Endothelial cell of umbilical vein (primary cell): ENCODE data around the gene ARPP19. TPM values are rescaled to one million over a fixed set of nuclear protein-coding genes. Genes with fewer than 3 reads are reported as not detected.

Source experiments
- BruUV-seq: library from RNA; stranded (reverse); fragments of 400-500 nt; replicated peaks from 2 replicates; lab custom pipeline; 2021; lab: Mats Ljungman, UMichigan
- CTCF ChIA-PET: fragments of 300-600, 350-600 bp; sonication (Branson Sonifier 250); formaldehyde crosslinking; loops from one replicate; lab custom pipeline; 2021; ENCODE audit warnings: antibody characterized with exemption, inconsistent platforms; lab: Charles Lee
- POLR2A ChIA-PET: fragments of 300-600, 350-600 bp; sonication (Branson Sonifier 250); formaldehyde crosslinking; loops from one replicate; lab custom pipeline; 2021; ENCODE audit warnings: antibody characterized with exemption, inconsistent platforms; lab: Charles Lee
- DNase-seq: peaks from one replicate; pipeline ENCODE4 v3.0.0-alpha.2; 2011; ENCODE audit warnings: low read depth, low spot score
- FAIRE-seq: peaks from 2 replicates; lab custom pipeline; 2011; peaks lifted over from hg19 to GRCh38; lab: Jason Lieb, UNC
- H2AFZ ChIP-seq: 2 replicates; pipeline ENCODE4 v1.6.0; 2012; ENCODE audit warnings: low read depth, low read length, control low read depth, inconsistent platforms
- H3K27ac ChIP-seq: 2 replicates; pipeline ENCODE4 v1.5.1; 2011; ENCODE audit warnings: low read depth, mild to moderate bottlenecking, control low read depth, low read length, moderate library complexity; ENCODE audit not compliant: insufficient read depth
- H3K27me3 ChIP-seq, 2 experiments: 2 replicates each; pipeline versions ENCODE4 v1.6.0 to v1.6.1; 2011; ENCODE audit warnings: low read length in 2 of 2, mixed read lengths in 1 of 2; ENCODE audit not compliant: control insufficient read depth in 2 of 2, insufficient read depth in 2 of 2
- H3K36me3 ChIP-seq, 2 experiments: 2 replicates in 1 of 2; 3 replicates in 1 of 2; pipeline ENCODE4 v1.5.1; 2011; ENCODE audit warnings: low read length in 2 of 2, mild to moderate bottlenecking in 1 of 2, moderate library complexity in 1 of 2; ENCODE audit not compliant: control insufficient read depth in 2 of 2, insufficient read depth in 2 of 2; ENCODE audit errors: extremely low read depth in 1 of 2
- H3K4me1 ChIP-seq: 3 replicates; pipeline ENCODE4 v1.5.1; 2011; ENCODE audit warnings: mild to moderate bottlenecking, low read length; ENCODE audit not compliant: control insufficient read depth, insufficient read depth; ENCODE audit errors: extremely low read depth
- H3K4me2 ChIP-seq: 2 replicates; pipeline ENCODE4 v1.6.1; 2011; ENCODE audit warnings: low read length, control low read depth, mixed read lengths; ENCODE audit not compliant: insufficient read depth
- H3K4me3 ChIP-seq, 3 experiments: fragments of 200-600 bp in 1 of 3; sonication (generic), shearing (Covaris generic) in 1 of 3; replicated peaks in 1 of 3; 2 replicates each; pipeline ENCODE4 v1.5.1; 2011 to 2016; ENCODE audit warnings: control low read depth in 3 of 3, low read length in 3 of 3, mild to moderate bottlenecking in 2 of 3, inconsistent platforms in 1 of 3, low read depth in 1 of 3, moderate library complexity in 1 of 3; ENCODE audit not compliant: insufficient read depth in 1 of 3
- H3K79me2 ChIP-seq: 2 replicates; pipeline ENCODE4 v1.6.0; 2012; ENCODE audit warnings: low read length, inconsistent platforms; ENCODE audit not compliant: control insufficient read depth, insufficient read depth
- H3K9ac ChIP-seq: replicated peaks from 2 replicates; pipeline ENCODE3; 2011; ENCODE audit warnings: low read length, control low read depth; ENCODE audit not compliant: insufficient read depth; ENCODE audit errors: extremely low read depth
- H3K9me1 ChIP-seq: replicated peaks from 3 replicates; pipeline ENCODE4 v1.6.0; 2011; ENCODE audit warnings: mild to moderate bottlenecking, low read length; ENCODE audit not compliant: control insufficient read depth, insufficient read depth; ENCODE audit errors: extremely low read depth
- H3K9me3 ChIP-seq: replicated peaks from 2 replicates; pipeline ENCODE4 v1.5.1; 2012; ENCODE audit warnings: low read length, inconsistent platforms; ENCODE audit not compliant: control insufficient read depth, insufficient read depth
- H4K20me1 ChIP-seq: replicated peaks from 2 replicates; pipeline ENCODE3; 2011; ENCODE audit warnings: mild to moderate bottlenecking, low read length; ENCODE audit not compliant: control insufficient read depth, insufficient read depth; ENCODE audit errors: extremely low read depth
- EZH2 ChIP-seq: IDR thresholded peaks from 2 replicates; pipeline ENCODE4 v1.6.1; 2012; ENCODE audit warnings: borderline replicate concordance, low read depth, mild to moderate bottlenecking, moderate library complexity, low read length, inconsistent platforms; ENCODE audit not compliant: severe bottlenecking
- FOS ChIP-seq: IDR thresholded peaks from 2 replicates; pipeline ENCODE4 v1.6.1; 2011; ENCODE audit warnings: mild to moderate bottlenecking, low read length, moderate library complexity, borderline replicate concordance; ENCODE audit not compliant: insufficient read depth
- GATA2 ChIP-seq: IDR thresholded peaks from 2 replicates; pipeline ENCODE4 v1.7.0; 2011; ENCODE audit warnings: low read depth, mild to moderate bottlenecking, moderate library complexity, mixed read lengths, low read length; ENCODE audit not compliant: insufficient read length, insufficient read depth
- JUN ChIP-seq: IDR thresholded peaks from 2 replicates; pipeline ENCODE4 v1.6.1; 2011; ENCODE audit warnings: borderline replicate concordance, low read depth; ENCODE audit not compliant: insufficient read length, insufficient read depth
- MYC ChIP-seq: IDR thresholded peaks from one replicate; pipeline ENCODE4 v1.6.1; 2011; ENCODE audit warnings: mild to moderate bottlenecking, low read depth, low read length
- POLR2A ChIP-seq: IDR thresholded peaks from 2 replicates; pipeline ENCODE4 v1.6.1; 2012; ENCODE audit warnings: low read depth, mild to moderate bottlenecking, control low read depth, low read length
- POLR2AphosphoS5 ChIP-seq: IDR thresholded peaks from 2 replicates; pipeline ENCODE4 v1.6.1; 2012; ENCODE audit warnings: low read depth, mild to moderate bottlenecking, control low read depth, low read length, moderate library complexity; ENCODE audit not compliant: insufficient read depth
- dilution Hi-C: fragments of 300-500 bp; cut with MboI; formaldehyde crosslinking; loops from one replicate; pipeline ENCODE4 v1.15.0; 2019; ENCODE audit warnings: low sequenced_read_pairs; ENCODE audit not compliant: extremely low pct_ligation_motif_present
- intact Hi-C: fragments of 100-400 bp; cut with micrococcal nuclease; formaldehyde crosslinking; loops from one replicate; pipeline ENCODE4 v1.10.0; 2022
- polyA plus RNA-seq, 4 experiments: library from polyadenylated mRNA; depleted of rRNA in 3 of 4; stranded (reverse) in 3 of 4; unstranded in 1 of 4; fragments of >200 nt; gene quantifications; 2 replicates each; pipeline versions ENCODE4 v1.2.1 to v1.2.3, GENCODE V29; 2011 to 2012; ENCODE audit warnings: missing spikeins in 1 of 4
- total RNA-seq: library from RNA; stranded (reverse); gene quantifications from 2 replicates; pipeline ENCODE4 v1.2.3, GENCODE V29; 2021
- TF ChIP-seq, protein P1 (sequence below): IDR thresholded peaks from 2 replicates; pipeline ENCODE4 v1.6.1; 2011; ENCODE audit not compliant: insufficient read depth, insufficient read length

The ARPP19 gene
- total and polyA plus RNA-seq, 2 donors (not counting 3 experiments of a cell fraction or from before 2014, with no cell fraction given) = 47.1 to 191 TPM

GRCh38 chr15:52558196-52558595 lies 10.6 kb downstream of the ARPP19 start:
- Histone ChIP-seq H3K79me2 (peaks cover 91% of the 10 kb centered on the region), H4K20me1 (peaks cover 9% of the 10 kb centered on the region), H3K4me3 (no peak overlapping the region), H2AFZ (no peak overlapping the region), H3K4me1 (peaks cover 2% of the 10 kb centered on the region), H3K36me3 (peaks cover 0 to 14% of the 10 kb centered on the region in 2 experiments), H3K4me2 (no peak overlapping the region), H3K27me3 (no peaks in the 10 kb centered on the region), H3K9me1 (peaks cover 5% of the 10 kb centered on the region), H3K9ac (no peak overlapping the region), H3K27ac (peak overlapping the region; percentile 46), H3K9me3 (no peaks in the 10 kb centered on the region)
- intact Hi-C loops = no loop called here
- DNase-seq = peak; percentile 43
- POLR2A ChIA-PET = interaction anchor here (0.6 kb wide), 1 partner anchor 155 kb away, joined by 3 read pairs; no protein-coding TSS in a partner anchor
- no peak for TF ChIP-seq JUN
- TF ChIP-seq POLR2A = no peak
- TF ChIP-seq MYC = no peak
- TF ChIP-seq, protein P1, sequence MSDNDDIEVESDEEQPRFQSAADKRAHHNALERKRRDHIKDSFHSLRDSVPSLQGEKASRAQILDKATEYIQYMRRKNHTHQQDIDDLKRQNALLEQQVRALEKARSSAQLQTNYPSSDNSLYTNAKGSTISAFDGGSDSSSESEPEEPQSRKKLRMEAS = no peak
- no peak for TF ChIP-seq EZH2
- TF ChIP-seq POLR2AphosphoS5 = no peak
- peak; percentile 44 for TF ChIP-seq FOS
- no peak for TF ChIP-seq GATA2
- FAIRE-seq = no peak
- BruUV-seq = no TSS peak
- dilution Hi-C loops = no loop called here
- CTCF ChIA-PET = interaction anchor here (1.2 to 2.0 kb wide), 3 partner anchors 8 to 227 kb away, joined by 3 to 6 read pairs (median 4); no protein-coding TSS in a partner anchor

DNA sequence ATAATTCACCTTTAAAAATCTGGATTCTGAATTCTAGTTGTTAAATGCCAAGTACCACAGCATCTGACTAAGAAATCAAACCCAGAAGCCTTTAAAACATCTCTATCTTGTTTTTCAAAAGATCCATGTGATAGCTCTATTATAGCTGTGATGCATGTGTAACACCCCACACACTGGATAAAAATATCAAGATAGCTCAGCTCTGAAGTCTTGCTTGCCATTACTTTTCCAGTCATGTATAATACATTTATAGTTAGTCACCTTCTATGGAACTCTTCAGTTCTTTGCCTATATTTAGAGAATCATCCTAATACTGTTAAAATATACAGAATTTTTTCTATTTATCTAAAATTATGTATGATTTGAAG lies 11.6 kb downstream of the ARPP19 start:
- Histone ChIP-seq H3K27me3 (no peaks in the 10 kb centered on the region), H3K9me3 (no peaks in the 10 kb centered on the region), H3K79me2 (peaks cover 84% of the 10 kb centered on the region), H4K20me1 (peaks cover 9% of the 10 kb centered on the region), H3K9ac (no peak overlapping the region), H3K4me1 (peaks cover 2% of the 10 kb centered on the region), H3K4me2 (no peak overlapping the region), H2AFZ (no peak overlapping the region), H3K4me3 (no peak overlapping the region), H3K9me1 (peaks cover 5% of the 10 kb centered on the region), H3K36me3 (peaks cover 0 to 16% of the 10 kb centered on the region in 2 experiments), H3K27ac (no peak overlapping the region)
- BruUV-seq = no TSS peak
- dilution Hi-C loops = no loop called here
- ChIA-PET CTCF (interaction anchor here (1.0 to 1.3 kb wide), 2 partner anchors 8 to 11 kb away, joined by 3 read pairs; no protein-coding TSS in a partner anchor), POLR2A (no interaction called here)
- FAIRE-seq = no peak
- intact Hi-C loops = no loop called here
- DNase-seq = no peak
- TF ChIP-seq POLR2AphosphoS5 (no peak), JUN (no peak), MYC (no peak), FOS (no peak), EZH2 (no peak), GATA2 (no peak)
- TF ChIP-seq, protein P1 = no peak
